Glutamatergic neuron (in vitro differentiated cells): Measurements from ENCODE around the gene UCP2. TPM values are rescaled to one million over a fixed set of nuclear protein-coding genes. Genes with fewer than 3 reads are reported as not detected.

Source experiments
- DNase-seq: peaks from one replicate; pipeline ENCODE4 v3.0.0; 2022
- H3K27ac Mint-ChIP-seq: one replicate; pipeline ENCODE4 v1.8.0; 2020; ENCODE audit warnings: mild to moderate bottlenecking, mixed read lengths, inconsistent platforms; ENCODE audit not compliant: unreplicated experiment
- H3K27me3 Mint-ChIP-seq: one replicate; pipeline ENCODE4 v1.8.0; 2020; ENCODE audit warnings: mild to moderate bottlenecking, moderate library complexity, mixed read lengths, inconsistent platforms; ENCODE audit not compliant: unreplicated experiment
- H3K36me3 Mint-ChIP-seq: one replicate; pipeline ENCODE4 v1.8.0; 2020; ENCODE audit warnings: mild to moderate bottlenecking, mixed read lengths, inconsistent platforms; ENCODE audit not compliant: unreplicated experiment
- H3K4me1 Mint-ChIP-seq: one replicate; pipeline ENCODE4 v1.8.0; 2020; ENCODE audit warnings: mild to moderate bottlenecking, low read depth, mixed read lengths, inconsistent platforms; ENCODE audit not compliant: unreplicated experiment
- H3K4me3 Mint-ChIP-seq: one replicate; pipeline ENCODE4 v1.8.0; 2020; ENCODE audit warnings: mild to moderate bottlenecking, mixed read lengths, inconsistent platforms; ENCODE audit not compliant: unreplicated experiment
- H3K9me3 Mint-ChIP-seq: one replicate; pipeline ENCODE4 v1.8.0; 2020; ENCODE audit warnings: mild to moderate bottlenecking, moderate library complexity, mixed read lengths, inconsistent platforms; ENCODE audit not compliant: unreplicated experiment
- CTCF ChIP-seq: fragments of 200-600 bp; sonication (generic); IDR thresholded peaks from one replicate; pipeline ENCODE4 v1.5.0; 2021; ENCODE audit not compliant: partially characterized antibody, unreplicated experiment
- total RNA-seq: library from RNA; stranded (reverse); fragmentation: NEBNext Ultra II Directional; extraction: Animal tissue kit (Norgen Biotek cat#: 25700); gene quantifications from one replicate; pipeline ENCODE4 v1.2.1, GENCODE V29; 2021; ENCODE audit not compliant: unreplicated experiment

UCP2 gene
- total RNA-seq, 1 donor from 2014 or later, result 91.1 TPM

- Mint-ChIP-seq H3K4me3 (no peak overlapping the region), H3K27me3 (peaks cover 2% of the 10 kb centered on the region), H3K27ac (no peak overlapping the region), H3K9me3 (peaks cover 3% of the 10 kb centered on the region), H3K4me1 (peaks cover 13% of the 10 kb centered on the region), H3K36me3 (no peaks in the 10 kb centered on the region)
- DNase-seq, result no peak
- no peak for TF ChIP-seq CTCF
Observed at GRCh38 chr11:73999581-74000306, 17.1 kb upstream of the UCP2 start.

- peaks cover 13% of the 10 kb centered on the region for H3K4me1 Mint-ChIP-seq
- H3K27ac Mint-ChIP-seq, result no peak overlapping the region
- H3K27me3 Mint-ChIP-seq, result no peaks in the 10 kb centered on the region
- no peaks in the 10 kb centered on the region for H3K36me3 Mint-ChIP-seq
- H3K9me3 Mint-ChIP-seq, result peaks cover 3% of the 10 kb centered on the region
- TF ChIP-seq CTCF, result no peak
- DNase-seq, result no peak
- H3K4me3 Mint-ChIP-seq, result no peak overlapping the region
Observed at GRCh38 chr11:73998846-73999575, 16.4 kb upstream of the UCP2 start.

- TF ChIP-seq CTCF, result no peak
- H3K27me3 Mint-ChIP-seq, result peaks cover 2% of the 10 kb centered on the region
- no peak overlapping the region for H3K27ac Mint-ChIP-seq
- peaks cover 16% of the 10 kb centered on the region for H3K4me1 Mint-ChIP-seq
- peaks cover 3% of the 10 kb centered on the region for H3K9me3 Mint-ChIP-seq
- no peaks in the 10 kb centered on the region for H3K36me3 Mint-ChIP-seq
- no peak overlapping the region for H3K4me3 Mint-ChIP-seq
- DNase-seq, result no peak
Observed at GRCh38 chr11:73997120-73997770, 14.6 kb upstream of the UCP2 start.

GRCh38 chr11:73996161-73996747 lies 13.6 kb upstream of the UCP2 start:
- peaks cover 2% of the 10 kb centered on the region for H3K27me3 Mint-ChIP-seq
- peaks cover 10% of the 10 kb centered on the region for H3K4me1 Mint-ChIP-seq
- no peak overlapping the region for H3K27ac Mint-ChIP-seq
- no peak for DNase-seq
- H3K36me3 Mint-ChIP-seq, result no peaks in the 10 kb centered on the region
- peaks cover 2% of the 10 kb centered on the region for H3K9me3 Mint-ChIP-seq
- no peak overlapping the region for H3K4me3 Mint-ChIP-seq
- no peak for TF ChIP-seq CTCF
